SK-N-SH treated with all-trans-retinoic acid at 6 μM for 48 hours (cell line): ENCODE results near the gene ECI1.
"Not testable (repeated sequence)": the region's sequence is repeated elsewhere in the genome, so short reads cannot be mapped to it uniquely, and the experiment has no call there.

ENCODE experiments used
- ATAC-seq: fragments of 200-7000 bp; cut with Tn5 transposase; 3 replicates; pipeline ENCODE4 v1.9.1; 2020; ENCODE audit warnings: mild to moderate bottlenecking, moderate library complexity
- ARNTL ChIP-seq: fragments of 450-650 bp; formaldehyde crosslinking; IDR thresholded peaks from 2 replicates; pipeline ENCODE4 v1.5.0; 2020; ENCODE audit warnings: low read depth, mild to moderate bottlenecking, moderate library complexity, borderline replicate concordance
- CREB5 ChIP-seq: fragments of 250-450 bp; sonication (Bioruptor Pico); IDR thresholded peaks from 2 replicates; pipeline ENCODE4 v1.5.1; 2020; ENCODE audit warnings: low read depth, mild to moderate bottlenecking, moderate library complexity
- CSDC2 ChIP-seq: fragments of 250-450 bp; sonication (Bioruptor Pico); IDR thresholded peaks from 2 replicates; pipeline ENCODE4 v1.5.0; 2020; ENCODE audit warnings: mild to moderate bottlenecking, moderate library complexity
- CSRNP3 ChIP-seq: fragments of 250-450 bp; sonication (Bioruptor Pico); IDR thresholded peaks from 2 replicates; pipeline ENCODE4 v1.5.1; 2021; ENCODE audit warnings: mild to moderate bottlenecking, moderate library complexity
- ESRRG ChIP-seq: fragments of 250-450 bp; sonication (Bioruptor Pico); IDR thresholded peaks from 2 replicates; pipeline ENCODE4 v1.6.1; 2021; ENCODE audit warnings: mild to moderate bottlenecking
- GLIS3 ChIP-seq: fragments of 250-450 bp; sonication (Bioruptor Pico); IDR thresholded peaks from 2 replicates; pipeline ENCODE4 v1.5.0; 2020; ENCODE audit warnings: mild to moderate bottlenecking, moderate library complexity
- POU6F1 ChIP-seq: fragments of 250-450 bp; sonication (Bioruptor Pico); IDR thresholded peaks from 2 replicates; pipeline ENCODE4 v1.8.0; 2021; ENCODE audit warnings: low read depth, mild to moderate bottlenecking, moderate library complexity, borderline replicate concordance
- PPARA ChIP-seq: fragments of 250-450 bp; sonication (Bioruptor Pico); IDR thresholded peaks from 2 replicates; pipeline ENCODE4 v1.5.0; 2020; ENCODE audit warnings: mild to moderate bottlenecking, borderline replicate concordance
- RARB ChIP-seq: fragments of 250-450 bp; sonication (Bioruptor Pico); IDR thresholded peaks from 2 replicates; pipeline ENCODE4 v1.8.0; 2021; ENCODE audit warnings: mild to moderate bottlenecking, moderate library complexity
- SNAI2 ChIP-seq: fragments of 250-450 bp; sonication (Bioruptor Pico); IDR thresholded peaks from 2 replicates; pipeline ENCODE4 v1.5.0; 2020; ENCODE audit warnings: mild to moderate bottlenecking, moderate library complexity
- TOX ChIP-seq: fragments of 250-450 bp; sonication (Bioruptor Pico); IDR thresholded peaks from 2 replicates; pipeline ENCODE4 v1.8.0; 2021; ENCODE audit warnings: mild to moderate bottlenecking, moderate library complexity, borderline replicate concordance
- TSHZ2 ChIP-seq: fragments of 250-450 bp; sonication (Bioruptor Pico); IDR thresholded peaks from 2 replicates; pipeline ENCODE4 v1.5.0; 2020; ENCODE audit warnings: mild to moderate bottlenecking, moderate library complexity
- ZC3H10 ChIP-seq: fragments of 250-450 bp; sonication (Bioruptor Pico); IDR thresholded peaks from 2 replicates; pipeline ENCODE4 v1.5.1; 2021; ENCODE audit warnings: mild to moderate bottlenecking, moderate library complexity
- ZNF70 ChIP-seq: fragments of 450-650 bp; formaldehyde crosslinking; IDR thresholded peaks from 2 replicates; pipeline ENCODE4 v1.5.0; 2020; ENCODE audit warnings: mild to moderate bottlenecking, moderate library complexity
- ZNF8 ChIP-seq: fragments of 450-650 bp; formaldehyde crosslinking; IDR thresholded peaks from 2 replicates; pipeline ENCODE4 v1.5.0; 2020; ENCODE audit warnings: mild to moderate bottlenecking, moderate library complexity

The ECI1 gene

GRCh38 chr16:2270070-2270462, 18.7 kb upstream of the ECI1 start:
- no peak for TF ChIP-seq ZNF70
- no peak for TF ChIP-seq CSDC2 (CRISPR knock-in tag)
- TF ChIP-seq CREB5 (CRISPR knock-in tag): no peak
- no peak for TF ChIP-seq ZC3H10 (CRISPR knock-in tag)
- TF ChIP-seq TOX (CRISPR knock-in tag): no peak
- TF ChIP-seq SNAI2: no peak
- no peak for TF ChIP-seq RARB
- TF ChIP-seq CSRNP3: no peak
- no peak for TF ChIP-seq ESRRG (CRISPR knock-in tag)
- TF ChIP-seq ZNF8 (CRISPR knock-in tag): no peak
- TF ChIP-seq ARNTL (CRISPR knock-in tag): no peak
- no peak for ATAC-seq

- TF ChIP-seq CSDC2 (CRISPR knock-in tag) (no peak), POU6F1 (peak; percentile 74; the same call in 1 of the 2 replicates), GLIS3 (CRISPR knock-in tag) (0 out of 2 replicates have a peak, but pooled peaks have one; percentile 76)
- TF ChIP-seq, all 23 proteins: peak for 2
- ATAC-seq: peak; percentile 94
These were observed 16.7 kb upstream of the ECI1 start, which contains the start of gene RNPS1 for GRCh38 chr16:2267913-2268666. Gene RNPS1, minus strand, starts transcription at chr16:2268126. Its CDS starts 3,483 bp downstream, at chr16:2264643.

- ATAC-seq: peak; percentile 76
These were observed 16.1 kb upstream of the ECI1 start for GRCh38 chr16:2267505-2267912.

- ATAC-seq: not testable (repeated sequence)
These were observed 15.5 kb upstream of the ECI1 start for GRCh38 chr16:2266887-2267286.

GRCh38 chr16:2263026-2263425, 11.6 kb upstream of the ECI1 start:
- ATAC-seq: not testable (repeated sequence)

GRCh38 chr16:2260250-2260649, 8.9 kb upstream of the ECI1 start:
- TF ChIP-seq CREB5 (CRISPR knock-in tag) (no peak), RARB (no peak), TSHZ2 (CRISPR knock-in tag) (no peak), SNAI2 (no peak), ZC3H10 (CRISPR knock-in tag) (no peak), PPARA (CRISPR knock-in tag) (no peak), ZNF70 (no peak), ZNF8 (CRISPR knock-in tag) (no peak)
- no peak for ATAC-seq

- not testable (repeated sequence) for ATAC-seq
These were observed 7.1 kb upstream of the ECI1 start for GRCh38 chr16:2258530-2258929.
